Stimulated activated naive B cell treated with anti-CD40 and anti-IgM and Interleukin-4, amounts not matched to agents 10 μg/mL and 1 μg/mL and 100 μg/mL, for 72 hours (primary cell): Measurements from ENCODE around the gene ADORA1.

Experiments
- ATAC-seq, 2 donors: fragments of 150-1000 bp; cut with Tn5 transposase; replicated peaks; 2 replicates each; pipeline ENCODE4 v1.10.0; 2021; ENCODE audit warnings: moderate library complexity in 1 of 2
- DNase-seq: peaks from one replicate; pipeline ENCODE4 v3.0.0; 2021
- H3K27ac Mint-ChIP-seq: one replicate; pipeline ENCODE4 v1.8.0; 2022; ENCODE audit warnings: mild to moderate bottlenecking, mixed read lengths
- H3K27me3 Mint-ChIP-seq, 2 donors: one replicate each; pipeline ENCODE4 v1.8.0; 2022; ENCODE audit warnings: mixed read lengths in 2 of 2
- H3K36me3 Mint-ChIP-seq, 2 donors: one replicate each; pipeline ENCODE4 v1.8.0; 2022; ENCODE audit warnings: mixed read lengths in 2 of 2, mild to moderate bottlenecking in 1 of 2
- H3K4me1 Mint-ChIP-seq, 2 donors: one replicate each; pipeline ENCODE4 v1.8.0; 2022; ENCODE audit warnings: mixed read lengths in 2 of 2, mild to moderate bottlenecking in 1 of 2
- H3K4me3 Mint-ChIP-seq, 2 donors: one replicate each; pipeline ENCODE4 v1.8.0; 2022; ENCODE audit warnings: mild to moderate bottlenecking in 2 of 2, mixed read lengths in 2 of 2, moderate library complexity in 1 of 2
- H3K9me3 Mint-ChIP-seq, 2 donors: one replicate each; pipeline ENCODE4 v1.8.0; 2022; ENCODE audit warnings: mixed read lengths in 2 of 2, mild to moderate bottlenecking in 1 of 2

The ADORA1 gene

DNA sequence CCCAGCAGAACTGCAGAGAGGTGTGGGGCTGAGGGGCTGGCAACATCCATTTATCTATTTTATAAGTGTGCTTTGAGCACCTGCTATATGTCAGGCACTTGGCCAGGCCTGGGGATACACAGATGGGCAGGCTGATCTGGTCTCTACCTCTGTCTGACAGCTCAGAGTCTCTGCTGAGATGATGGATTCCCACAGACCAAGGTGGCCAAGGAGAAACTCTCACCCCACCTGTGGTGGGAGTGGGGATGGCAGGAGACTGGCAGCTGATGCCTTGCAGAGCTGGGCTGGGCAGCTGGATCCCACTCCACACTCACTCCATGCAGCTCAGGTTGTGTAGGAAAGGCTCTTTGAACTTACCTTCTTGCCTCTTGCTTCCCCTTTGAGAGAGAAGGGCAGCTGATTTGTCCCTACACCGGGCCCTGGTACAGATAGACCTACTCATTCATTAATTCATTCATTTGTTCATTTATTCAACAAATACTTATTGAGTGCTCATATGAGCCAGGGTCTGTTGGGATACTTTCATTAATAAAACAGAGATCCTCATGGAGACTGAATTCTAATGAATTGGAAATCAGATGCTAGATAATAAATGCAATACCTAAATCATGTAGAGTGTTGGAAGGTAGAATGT lies 9.0 kb downstream of the ADORA1 start:
- no peaks in the 10 kb centered on the region for H3K9me3 Mint-ChIP-seq

DNA sequence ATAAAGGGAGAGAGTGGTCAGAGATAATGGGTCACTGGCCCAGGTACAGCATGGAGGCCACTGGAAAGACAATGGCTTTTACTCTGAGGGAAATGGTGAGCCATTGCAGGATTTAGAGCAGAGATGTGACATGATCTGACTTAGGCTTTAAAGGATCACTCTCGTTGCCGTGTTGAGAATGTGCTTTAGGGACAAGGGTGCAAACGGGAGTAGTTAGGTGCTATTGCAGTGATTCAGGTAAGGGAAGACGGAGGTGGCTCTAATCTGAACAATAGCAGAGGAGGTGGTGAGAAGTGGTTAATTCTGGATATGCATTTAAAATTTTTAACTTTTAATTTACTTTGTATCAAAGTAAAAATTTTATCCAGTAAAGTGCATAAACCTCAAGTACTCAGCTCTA lies 9.8 kb downstream of the ADORA1 start:
- Mint-ChIP-seq H3K27me3 (peaks cover 0 to 8% of the 10 kb centered on the region in 2 donors), H3K27ac (no peak overlapping the region), H3K9me3 (no peaks in the 10 kb centered on the region), H3K4me3 (no peak overlapping the region), H3K4me1 (peaks cover 7 to 23% of the 10 kb centered on the region in 2 donors), H3K36me3 (peaks cover 0 to 2% of the 10 kb centered on the region in 2 donors)
- no peak for DNase-seq
- no peak for ATAC-seq

More for the DNA sequence above, 9.0 kb downstream of the ADORA1 start:
- Mint-ChIP-seq H3K36me3 (no peaks in the 10 kb centered on the region), H3K27me3 (peaks cover 0 to 8% of the 10 kb centered on the region in 2 donors), H3K4me1 (peaks cover 7 to 19% of the 10 kb centered on the region in 2 donors), H3K27ac (no peak overlapping the region), H3K4me3 (no peak overlapping the region)
- DNase-seq, result no peak
- peak; percentile 31 to 33 for ATAC-seq

DNA sequence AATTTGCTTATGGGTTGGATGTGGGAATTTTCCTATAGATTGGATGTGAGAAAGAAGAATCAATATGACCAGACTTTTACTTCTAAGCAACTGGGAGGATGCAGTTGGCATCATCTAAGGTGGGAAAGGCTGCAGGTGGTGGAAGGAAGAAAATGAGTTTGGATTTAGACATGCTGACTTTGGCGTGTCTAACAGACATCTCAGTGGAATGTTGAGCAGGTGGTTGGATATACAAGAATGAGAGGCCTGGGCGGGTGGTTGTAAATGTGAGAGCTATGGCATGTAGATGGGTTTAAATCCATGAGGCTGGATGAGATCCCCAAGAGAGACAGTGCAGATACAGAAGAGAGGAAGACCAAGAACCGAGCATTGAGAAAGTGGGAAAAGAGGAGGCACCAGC lies 10.5 kb downstream of the ADORA1 start:
- no peak overlapping the region for H3K4me3 Mint-ChIP-seq
- peaks cover 0 to 8% of the 10 kb centered on the region in 2 donors for H3K27me3 Mint-ChIP-seq
- peaks cover 8 to 29% of the 10 kb centered on the region in 2 donors for H3K4me1 Mint-ChIP-seq

GRCh38 chr1:203139976-203140475 lies 12.5 kb downstream of the ADORA1 start:
- Mint-ChIP-seq H3K27me3 (peaks cover 0 to 8% of the 10 kb centered on the region in 2 donors), H3K27ac (no peak overlapping the region), H3K4me3 (no peak overlapping the region), H3K9me3 (peaks cover 2 to 3% of the 10 kb centered on the region in 2 donors), H3K36me3 (peaks cover 0 to 2% of the 10 kb centered on the region in 2 donors), H3K4me1 (peaks cover 8 to 29% of the 10 kb centered on the region in 2 donors)
- DNase-seq, result no peak
- no peak for ATAC-seq

More for the DNA sequence above, 10.5 kb downstream of the ADORA1 start:
- Mint-ChIP-seq H3K36me3 (peaks cover 0 to 2% of the 10 kb centered on the region in 2 donors), H3K9me3 (no peaks in the 10 kb centered on the region), H3K27ac (no peak overlapping the region)
- ATAC-seq, result no peak
- DNase-seq, result no peak

DNA sequence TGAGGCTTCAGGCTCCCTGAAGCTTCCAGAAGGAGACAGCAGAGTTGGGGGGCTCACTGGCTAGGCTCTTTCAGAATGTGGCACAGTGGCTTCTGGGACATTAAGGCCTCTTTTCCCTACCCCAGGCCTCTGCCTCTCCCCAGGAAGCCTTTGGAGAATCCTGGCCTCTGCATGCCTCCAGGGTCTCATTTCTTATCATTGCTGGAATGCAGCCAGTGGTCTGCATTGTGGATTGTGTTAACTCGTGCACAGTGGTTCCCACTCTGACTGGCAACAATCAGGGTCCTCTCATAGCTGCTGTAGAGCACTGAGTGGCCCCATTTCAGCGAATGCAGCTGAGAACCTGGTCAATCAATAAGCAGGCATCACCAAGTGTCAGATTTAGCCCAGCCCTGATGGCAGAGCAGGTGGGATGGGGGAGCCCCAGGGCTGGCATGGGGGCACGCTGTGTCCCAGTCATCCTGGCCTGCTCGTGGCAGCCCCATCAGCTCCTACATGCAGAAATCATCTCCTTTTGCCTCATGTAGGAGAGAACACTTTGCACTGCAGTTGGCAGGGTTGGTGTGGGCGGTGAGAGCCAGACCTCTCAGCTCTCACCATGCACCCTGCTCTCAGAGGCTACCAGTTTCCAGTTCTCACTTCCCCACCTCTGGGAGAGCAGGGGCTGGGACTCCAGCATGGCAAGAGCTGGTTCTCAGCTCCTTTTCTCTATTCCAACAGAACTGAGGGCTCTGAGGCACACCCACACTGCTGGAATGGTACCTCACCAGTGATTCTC lies 13.4 kb downstream of the ADORA1 start:
- Mint-ChIP-seq H3K9me3 (peaks cover 2 to 3% of the 10 kb centered on the region in 2 donors), H3K4me3 (no peak overlapping the region), H3K27me3 (peaks cover 0 to 8% of the 10 kb centered on the region in 2 donors), H3K4me1 (peaks cover 6 to 25% of the 10 kb centered on the region in 2 donors), H3K27ac (no peak overlapping the region), H3K36me3 (peaks cover 0 to 2% of the 10 kb centered on the region in 2 donors)
- ATAC-seq, result peak; percentile 84 to 86
- peak; percentile 14 for DNase-seq

DNA sequence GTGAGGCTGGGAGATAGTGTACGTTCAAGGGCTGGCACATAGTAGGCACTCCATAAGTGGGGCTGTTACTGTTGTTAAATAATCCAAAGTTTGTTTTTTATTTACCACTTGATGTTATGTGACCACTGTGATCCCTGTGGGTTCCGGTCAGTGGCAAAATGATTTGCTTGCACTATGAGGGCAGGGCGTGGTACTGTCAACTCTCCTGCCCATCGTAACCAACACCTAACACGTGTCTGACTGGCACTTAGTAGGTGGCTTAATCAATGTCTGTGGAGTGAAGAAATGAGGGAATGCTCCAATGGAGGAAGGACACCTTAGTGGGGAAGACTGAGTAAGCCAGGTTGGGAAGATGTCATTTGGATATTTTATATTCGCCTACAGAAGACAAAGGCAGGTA lies 14.6 kb downstream of the ADORA1 start:
- Mint-ChIP-seq H3K36me3 (peaks cover 0 to 2% of the 10 kb centered on the region in 2 donors), H3K9me3 (peaks cover 2 to 3% of the 10 kb centered on the region in 2 donors), H3K27me3 (peaks cover 0 to 3% of the 10 kb centered on the region in 2 donors), H3K4me3 (no peak overlapping the region), H3K27ac (no peak overlapping the region), H3K4me1 (peaks cover 3 to 18% of the 10 kb centered on the region in 2 donors)
- DNase-seq, result no peak
- ATAC-seq, result no peak

GRCh38 chr1:203142684-203143408 lies 15.3 kb downstream of the ADORA1 start:
- Mint-ChIP-seq H3K9me3 (peaks cover 2 to 3% of the 10 kb centered on the region in 2 donors), H3K27ac (peak overlapping the region; percentile 53), H3K27me3 (no peaks in the 10 kb centered on the region), H3K4me1 (peaks cover 3 to 18% of the 10 kb centered on the region in 2 donors), H3K4me3 (no peak overlapping the region), H3K36me3 (peaks cover 0 to 2% of the 10 kb centered on the region in 2 donors)
- ATAC-seq, result peak; percentile 53 to 62
- DNase-seq, result no peak

DNA sequence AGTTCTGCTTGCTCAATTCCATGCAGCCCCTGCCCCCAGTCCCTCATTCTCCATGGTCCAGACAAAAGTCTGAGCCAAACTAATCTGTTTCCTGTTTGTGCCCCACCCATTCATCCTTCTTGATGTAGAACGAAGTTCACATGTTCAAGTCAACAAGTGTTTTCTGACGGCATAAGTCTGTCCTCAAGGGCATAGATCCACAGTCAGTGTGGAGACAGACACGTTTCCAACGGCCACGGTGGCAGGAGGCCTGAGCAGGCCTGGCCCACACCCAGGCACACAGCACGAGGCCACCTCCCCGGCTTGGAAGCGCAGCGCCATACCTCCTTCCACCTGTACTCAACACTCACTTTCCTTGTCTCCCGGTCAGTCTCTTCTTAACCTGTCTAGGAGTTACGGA lies 16.1 kb downstream of the ADORA1 start:
- no peaks in the 10 kb centered on the region for H3K27me3 Mint-ChIP-seq
- peaks cover 0 to 2% of the 10 kb centered on the region in 2 donors for H3K36me3 Mint-ChIP-seq
- DNase-seq, result no peak
- H3K27ac Mint-ChIP-seq, result no peak overlapping the region
- H3K4me3 Mint-ChIP-seq, result no peak overlapping the region
- ATAC-seq, result no peak
- peaks cover 3 to 18% of the 10 kb centered on the region in 2 donors for H3K4me1 Mint-ChIP-seq
- H3K9me3 Mint-ChIP-seq, result peaks cover 2 to 3% of the 10 kb centered on the region in 2 donors

GRCh38 chr1:203144661-203145060 lies 17.1 kb downstream of the ADORA1 start:
- Mint-ChIP-seq H3K27me3 (no peaks in the 10 kb centered on the region), H3K36me3 (peaks cover 0 to 2% of the 10 kb centered on the region in 2 donors), H3K9me3 (peaks cover 2 to 3% of the 10 kb centered on the region in 2 donors), H3K27ac (no peak overlapping the region), H3K4me3 (no peak overlapping the region), H3K4me1 (peaks cover 6 to 18% of the 10 kb centered on the region in 2 donors)
- no peak for DNase-seq
- ATAC-seq, result no peak

GRCh38 chr1:203145321-203146041 lies 18.0 kb downstream of the ADORA1 start:
- no peak overlapping the region for H3K4me3 Mint-ChIP-seq
- ATAC-seq (no peak), DNase-seq (no peak)
- peaks cover 0 to 2% of the 10 kb centered on the region in 2 donors for H3K36me3 Mint-ChIP-seq
- no peaks in the 10 kb centered on the region for H3K27me3 Mint-ChIP-seq
- peaks cover 2 to 3% of the 10 kb centered on the region in 2 donors for H3K9me3 Mint-ChIP-seq
- no peak overlapping the region for H3K27ac Mint-ChIP-seq
- H3K4me1 Mint-ChIP-seq, result peaks cover 6 to 18% of the 10 kb centered on the region in 2 donors

- DNase-seq (no peak), ATAC-seq (no peak)
- peaks cover 0 to 2% of the 10 kb centered on the region in 2 donors for H3K36me3 Mint-ChIP-seq
- H3K4me3 Mint-ChIP-seq, result no peak overlapping the region
- no peaks in the 10 kb centered on the region for H3K27me3 Mint-ChIP-seq
- H3K27ac Mint-ChIP-seq, result no peak overlapping the region
- H3K4me1 Mint-ChIP-seq, result peaks cover 4 to 13% of the 10 kb centered on the region in 2 donors
- peaks cover 2 to 3% of the 10 kb centered on the region in 2 donors for H3K9me3 Mint-ChIP-seq
Observed at GRCh38 chr1:203146042-203146369, 18.5 kb downstream of the ADORA1 start.

DNA sequence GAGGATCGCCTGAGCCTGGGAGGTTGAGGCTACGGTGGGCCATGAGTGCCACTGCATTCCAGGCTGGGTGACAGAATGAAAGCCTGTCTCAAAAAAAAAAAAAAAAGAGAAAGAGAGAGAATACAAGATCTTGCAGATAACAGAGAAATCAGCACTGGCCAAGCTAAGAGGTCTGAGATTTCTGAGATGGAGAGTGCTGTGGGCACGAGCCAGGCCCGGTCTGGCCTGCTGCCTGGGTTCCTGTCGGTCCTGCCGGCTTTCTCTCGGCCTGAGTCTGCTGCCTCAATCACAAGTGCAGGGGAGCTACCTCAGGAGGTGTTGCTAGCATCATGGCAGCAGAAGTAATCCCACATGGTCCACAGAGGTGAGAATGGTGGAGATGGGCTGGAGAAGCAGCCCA lies 19.0 kb downstream of the ADORA1 start:
- Mint-ChIP-seq H3K36me3 (peaks cover 0 to 2% of the 10 kb centered on the region in 2 donors), H3K27me3 (no peaks in the 10 kb centered on the region), H3K4me1 (peaks cover 4 to 10% of the 10 kb centered on the region in 2 donors), H3K27ac (no peak overlapping the region), H3K9me3 (peaks cover 2 to 3% of the 10 kb centered on the region in 2 donors), H3K4me3 (no peak overlapping the region)
- DNase-seq (no peak), ATAC-seq (no peak)

DNA sequence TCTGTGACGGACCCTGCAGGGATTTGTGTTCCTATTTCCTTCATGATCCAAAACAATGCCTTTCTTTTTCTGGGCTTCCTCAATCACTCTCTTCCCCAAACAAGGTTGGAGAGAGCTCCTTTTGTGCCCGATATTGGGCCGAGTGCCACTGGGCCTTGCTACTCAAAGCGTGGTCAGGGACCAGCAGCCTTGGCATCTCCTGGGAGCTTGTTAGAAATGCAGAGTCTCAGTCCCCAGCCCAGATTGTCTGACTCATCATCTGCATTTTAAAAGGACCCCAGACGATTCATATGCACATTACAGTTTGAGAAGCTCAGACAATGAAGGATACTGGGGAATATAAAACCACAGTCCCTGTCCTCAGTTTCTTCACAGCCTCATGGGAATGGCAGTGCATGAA lies 19.9 kb downstream of the ADORA1 start:
- Mint-ChIP-seq H3K4me3 (no peak overlapping the region), H3K27me3 (no peaks in the 10 kb centered on the region), H3K36me3 (no peaks in the 10 kb centered on the region), H3K9me3 (peaks cover 2 to 3% of the 10 kb centered on the region in 2 donors), H3K4me1 (peaks cover 4 to 5% of the 10 kb centered on the region in 2 donors), H3K27ac (no peak overlapping the region)
- no peak for DNase-seq
- ATAC-seq, result no peak
